ENCODE data around the gene BACH1.

DNA sequence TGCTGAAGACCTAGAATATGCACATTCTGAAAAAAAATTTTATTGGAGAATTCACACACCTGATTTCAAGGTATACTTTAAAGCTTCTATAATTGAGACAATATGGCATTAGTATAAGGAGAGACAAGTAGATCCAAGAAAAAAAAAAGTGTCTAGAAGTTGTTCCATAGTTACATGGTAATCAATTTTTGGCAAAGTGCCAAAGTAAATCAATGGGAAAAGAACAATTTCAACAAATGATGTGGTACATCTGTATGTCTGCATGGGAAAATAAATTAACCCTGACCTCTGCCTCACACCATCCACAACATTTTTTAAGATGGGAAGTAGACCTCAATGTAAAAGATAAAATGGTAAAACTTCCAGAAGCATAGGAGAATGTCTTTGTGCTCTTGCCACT, 21.3 kb upstream of the BACH1 start:
- TF ChIP-seq EZH2 (IDR thresholded peaks at IDR 0.05; ENCODE audit: insufficient read depth, low read length), result no peak
- TF ChIP-seq, protein P1, sequence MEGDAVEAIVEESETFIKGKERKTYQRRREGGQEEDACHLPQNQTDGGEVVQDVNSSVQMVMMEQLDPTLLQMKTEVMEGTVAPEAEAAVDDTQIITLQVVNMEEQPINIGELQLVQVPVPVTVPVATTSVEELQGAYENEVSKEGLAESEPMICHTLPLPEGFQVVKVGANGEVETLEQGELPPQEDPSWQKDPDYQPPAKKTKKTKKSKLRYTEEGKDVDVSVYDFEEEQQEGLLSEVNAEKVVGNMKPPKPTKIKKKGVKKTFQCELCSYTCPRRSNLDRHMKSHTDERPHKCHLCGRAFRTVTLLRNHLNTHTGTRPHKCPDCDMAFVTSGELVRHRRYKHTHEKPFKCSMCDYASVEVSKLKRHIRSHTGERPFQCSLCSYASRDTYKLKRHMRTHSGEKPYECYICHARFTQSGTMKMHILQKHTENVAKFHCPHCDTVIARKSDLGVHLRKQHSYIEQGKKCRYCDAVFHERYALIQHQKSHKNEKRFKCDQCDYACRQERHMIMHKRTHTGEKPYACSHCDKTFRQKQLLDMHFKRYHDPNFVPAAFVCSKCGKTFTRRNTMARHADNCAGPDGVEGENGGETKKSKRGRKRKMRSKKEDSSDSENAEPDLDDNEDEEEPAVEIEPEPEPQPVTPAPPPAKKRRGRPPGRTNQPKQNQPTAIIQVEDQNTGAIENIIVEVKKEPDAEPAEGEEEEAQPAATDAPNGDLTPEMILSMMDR (IDR thresholded peaks at IDR 0.05; ENCODE audit: insufficient read depth, low read depth, low read length), result no peak

Data from astrocyte (in vitro differentiated cells and primary cell).